HG03571 (cell line): ENCODE results near the gene DNM3.

Source experiments
- ATAC-seq: cut with Tn5 transposase; IDR thresholded peaks from one replicate; pipeline ENCODE4 v1.9.1; 2021; ENCODE audit not compliant: unreplicated experiment

Gene DNM3

GRCh38 chr1:172382406-172382805, 541.1 kb downstream of the DNM3 start:
- ATAC-seq, result no peak

GRCh38 chr1:172382990-172383389, 541.7 kb downstream of the DNM3 start:
- no peak for ATAC-seq

GRCh38 chr1:172383536-172383935, 542.2 kb downstream of the DNM3 start:
- ATAC-seq, result no peak

- no peak for ATAC-seq
Observed at GRCh38 chr1:172384656-172385055, 543.4 kb downstream of the DNM3 start.

- ATAC-seq, result no peak
Observed at GRCh38 chr1:172386046-172386445, 544.7 kb downstream of the DNM3 start.

GRCh38 chr1:172388490-172388889, 547.2 kb downstream of the DNM3 start:
- no peak for ATAC-seq

- peak; percentile 24 for ATAC-seq
Observed at GRCh38 chr1:172390301-172390682, 549.0 kb downstream of the DNM3 start.

- ATAC-seq, result peak; percentile 69
Observed at GRCh38 chr1:172390683-172391551, 549.6 kb downstream of the DNM3 start.

DNA sequence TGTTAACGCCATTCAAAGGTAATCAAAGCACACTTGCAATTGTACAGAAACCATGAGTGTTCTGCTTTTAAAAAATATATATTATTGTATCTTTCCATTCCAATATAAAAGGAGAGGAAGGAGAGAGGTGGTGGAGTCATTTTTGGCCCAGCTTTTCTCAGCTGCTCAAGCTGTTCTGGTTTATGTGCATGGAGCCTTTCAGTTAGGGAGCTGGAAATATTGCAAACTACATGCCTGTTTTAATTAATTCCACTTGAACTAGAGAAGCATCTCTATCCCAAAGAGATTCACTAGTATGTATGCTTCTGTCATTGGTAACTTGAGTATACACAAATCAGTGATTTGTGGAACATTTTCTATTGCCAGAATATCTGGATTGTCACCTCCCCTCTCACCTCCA, 550.7 kb downstream of the DNM3 start:
- ATAC-seq, result no peak

GRCh38 chr1:172393354-172393753, 552.1 kb downstream of the DNM3 start:
- ATAC-seq, result no peak

DNA sequence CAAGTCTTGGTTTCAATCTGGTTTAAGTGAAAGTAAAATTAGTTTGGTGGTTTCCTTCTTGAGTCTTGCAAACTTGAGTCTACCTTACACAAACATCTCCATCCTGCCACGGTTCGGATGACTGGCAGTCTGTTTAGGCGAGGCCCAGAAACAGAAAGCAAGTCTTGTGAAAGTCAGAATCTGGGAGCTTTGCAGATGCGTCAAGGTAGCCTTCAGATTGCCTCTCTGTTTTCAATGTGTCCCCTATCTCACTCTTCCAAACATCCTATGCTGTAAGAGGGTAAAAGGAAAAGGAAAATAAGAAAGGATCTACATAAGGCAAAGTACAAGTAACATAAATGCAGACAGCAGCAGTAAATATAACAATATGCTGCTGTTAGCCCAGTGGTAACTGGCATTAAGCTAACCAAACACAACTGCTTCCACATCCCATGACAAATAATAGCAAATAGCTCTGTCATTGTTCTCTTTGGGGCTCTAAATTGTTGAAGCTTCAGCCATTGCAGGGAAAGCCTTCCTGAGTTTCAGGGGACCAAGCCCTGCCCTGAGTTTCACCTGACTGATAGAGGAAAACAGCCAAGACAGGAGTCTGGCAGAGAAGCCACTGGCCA, 552.9 kb downstream of the DNM3 start:
- peak; percentile 71 for ATAC-seq

GRCh38 chr1:172394811-172395210, 553.5 kb downstream of the DNM3 start:
- no peak for ATAC-seq

- no peak for ATAC-seq
Observed at GRCh38 chr1:172395576-172395975, 554.3 kb downstream of the DNM3 start.

DNA sequence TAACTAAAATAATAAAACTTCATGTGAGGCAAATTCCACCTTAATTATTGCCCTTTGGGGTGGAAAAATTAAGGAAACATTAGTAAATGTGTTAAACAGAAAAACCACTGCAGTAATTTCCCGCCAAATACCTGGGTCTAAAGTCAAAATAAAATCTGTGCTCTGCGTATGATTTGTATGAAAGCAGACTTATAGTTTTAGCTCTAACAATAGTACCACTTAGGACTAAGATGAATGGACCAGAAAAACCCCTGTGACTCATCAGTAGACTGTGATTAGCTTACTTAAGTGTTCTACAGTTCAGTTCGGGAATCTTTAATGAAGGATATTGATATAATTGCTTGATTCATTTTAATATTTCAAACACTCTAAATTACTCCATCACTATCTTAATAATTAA, 555.9 kb downstream of the DNM3 start:
- no peak for ATAC-seq

DNA sequence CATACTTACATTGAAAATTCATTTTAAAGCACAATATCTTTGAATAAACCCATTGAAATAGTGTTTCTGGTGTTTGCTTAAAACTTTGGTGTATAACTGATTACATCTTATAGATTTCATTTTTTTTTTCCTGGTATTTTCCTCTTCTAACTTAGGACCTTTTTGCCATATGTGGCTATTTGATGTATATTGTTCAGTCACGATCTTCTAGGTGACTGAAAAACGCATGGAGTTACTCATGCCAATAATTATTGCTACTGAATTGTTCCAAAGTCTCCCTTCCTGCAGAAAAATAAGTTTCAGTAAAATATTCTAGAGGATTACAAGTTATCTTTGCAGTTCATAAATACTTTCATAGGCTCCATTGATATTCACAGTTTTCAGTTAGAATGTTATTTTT, 556.3 kb downstream of the DNM3 start:
- ATAC-seq, result no peak

DNA sequence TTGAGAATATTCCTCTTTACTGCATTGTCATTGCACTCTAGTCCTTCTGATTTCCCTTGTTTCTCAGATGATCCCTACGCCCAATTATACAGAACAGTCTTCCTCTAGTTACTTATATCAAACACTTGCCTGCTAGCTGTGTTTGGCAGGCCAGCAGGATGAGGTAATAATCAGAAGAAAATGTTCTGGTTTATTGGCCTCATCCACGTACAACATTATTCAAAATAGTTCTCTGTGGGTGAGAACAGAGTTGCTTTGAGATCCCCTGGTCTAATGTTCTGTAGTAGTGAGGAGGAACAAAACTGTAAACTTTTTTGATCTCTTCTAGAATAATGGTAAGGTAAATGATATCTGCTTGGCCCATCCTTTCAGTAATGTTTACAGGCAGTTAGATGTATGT, 556.9 kb downstream of the DNM3 start:
- ATAC-seq, result no peak

DNA sequence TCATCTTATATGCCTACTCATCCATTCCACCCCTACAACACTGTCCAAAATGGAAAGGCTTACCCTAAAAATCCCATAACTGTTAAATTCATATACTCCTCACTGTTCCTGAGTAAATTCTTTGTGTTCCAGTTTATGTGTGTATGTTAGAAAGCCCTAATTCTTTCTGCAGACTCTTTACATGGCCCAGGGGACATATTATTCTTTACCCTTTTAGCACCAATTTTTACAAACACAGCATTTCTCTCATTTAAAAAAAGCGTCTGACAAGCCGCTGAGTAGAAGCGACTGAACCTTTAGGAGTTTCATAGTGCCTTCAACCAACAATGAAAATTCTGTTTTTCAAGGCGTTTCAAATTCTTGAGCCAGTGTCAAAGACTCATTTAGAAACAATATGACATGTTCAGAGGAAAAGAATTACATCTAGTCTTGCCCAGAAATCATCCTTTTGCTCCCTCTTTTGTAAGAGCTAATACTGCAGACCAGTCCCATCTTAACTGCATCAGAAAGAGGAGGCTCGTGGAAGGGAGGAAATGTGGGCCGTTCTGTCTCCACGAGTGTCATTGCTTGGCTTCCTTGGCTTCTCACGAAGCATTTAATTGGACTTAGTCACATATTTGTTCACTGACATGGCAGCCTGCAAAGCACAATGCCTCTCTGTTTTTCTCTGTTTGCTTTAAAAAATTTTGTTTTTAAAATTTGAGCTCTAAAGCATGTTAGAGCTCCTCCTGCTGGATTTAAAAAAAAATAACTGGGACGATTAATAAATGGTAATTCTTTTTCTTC, 557.9 kb downstream of the DNM3 start:
- ATAC-seq, result peak; percentile 44

GRCh38 chr1:172399756-172400721, 558.7 kb downstream of the DNM3 start:
- no peak for ATAC-seq

GRCh38 chr1:172400722-172401105, 559.4 kb downstream of the DNM3 start:
- no peak for ATAC-seq

DNA sequence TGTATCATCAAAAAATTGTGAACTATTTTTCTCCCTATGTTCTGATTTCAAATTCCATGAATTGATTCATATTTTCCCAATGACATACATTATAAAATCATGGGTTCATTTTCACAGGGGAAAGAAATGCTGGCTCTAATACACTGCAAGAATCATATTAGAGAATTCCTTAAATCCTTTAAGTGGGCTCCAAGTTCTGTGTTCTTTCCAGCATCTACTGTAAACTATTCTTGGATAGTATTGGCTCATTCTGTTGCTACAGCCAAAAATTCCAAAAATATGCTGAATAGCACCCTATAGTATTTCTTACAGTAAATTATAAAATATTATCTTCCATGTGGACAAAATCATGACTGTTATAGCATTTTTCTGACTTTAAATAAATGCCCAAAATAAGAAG, 560.2 kb downstream of the DNM3 start:
- no peak for ATAC-seq

GRCh38 chr1:172401892-172402291, 560.6 kb downstream of the DNM3 start:
- ATAC-seq, result no peak
